Measurements from ENCODE around the gene PLD3. TPM values are rescaled to one million over a fixed set of nuclear protein-coding genes. Genes with fewer than 3 reads are reported as not detected.

Gene PLD3
- total RNA-seq, 4 donors from 2014 or later = 237 to 302 (median 266) TPM

GRCh38 chr19:40304306-40304705 is 44.2 kb upstream of the PLD3 start:
- H3K36me3 ChIP-seq = no peaks in the 10 kb centered on the region
- no peak overlapping the region for H3K27ac ChIP-seq
- no peak for TF ChIP-seq POLR2AphosphoS5 (IDR thresholded peaks at IDR 0.05)
- TF ChIP-seq, protein P1, sequence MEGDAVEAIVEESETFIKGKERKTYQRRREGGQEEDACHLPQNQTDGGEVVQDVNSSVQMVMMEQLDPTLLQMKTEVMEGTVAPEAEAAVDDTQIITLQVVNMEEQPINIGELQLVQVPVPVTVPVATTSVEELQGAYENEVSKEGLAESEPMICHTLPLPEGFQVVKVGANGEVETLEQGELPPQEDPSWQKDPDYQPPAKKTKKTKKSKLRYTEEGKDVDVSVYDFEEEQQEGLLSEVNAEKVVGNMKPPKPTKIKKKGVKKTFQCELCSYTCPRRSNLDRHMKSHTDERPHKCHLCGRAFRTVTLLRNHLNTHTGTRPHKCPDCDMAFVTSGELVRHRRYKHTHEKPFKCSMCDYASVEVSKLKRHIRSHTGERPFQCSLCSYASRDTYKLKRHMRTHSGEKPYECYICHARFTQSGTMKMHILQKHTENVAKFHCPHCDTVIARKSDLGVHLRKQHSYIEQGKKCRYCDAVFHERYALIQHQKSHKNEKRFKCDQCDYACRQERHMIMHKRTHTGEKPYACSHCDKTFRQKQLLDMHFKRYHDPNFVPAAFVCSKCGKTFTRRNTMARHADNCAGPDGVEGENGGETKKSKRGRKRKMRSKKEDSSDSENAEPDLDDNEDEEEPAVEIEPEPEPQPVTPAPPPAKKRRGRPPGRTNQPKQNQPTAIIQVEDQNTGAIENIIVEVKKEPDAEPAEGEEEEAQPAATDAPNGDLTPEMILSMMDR (IDR thresholded peaks at IDR 0.05) = no peak
- TF ChIP-seq EP300 (IDR thresholded peaks at IDR 0.05) = no peak
- no peak for TF ChIP-seq POLR2A (IDR thresholded peaks at IDR 0.05)
- 61 to 69% methylated on average over 4 of the region's 4 CpGs for WGBS, 2 donors (ENCODE audit: low coverage in 1 of 2)
- H3K4me3 ChIP-seq = no peak overlapping the region
- peaks cover 0 to 9% (median 0%) of the 10 kb centered on the region in 3 donors for H3K4me1 ChIP-seq
- H3K9me3 ChIP-seq = no peaks in the 10 kb centered on the region
- no peak for ATAC-seq
- no peaks in the 10 kb centered on the region for H3K27me3 ChIP-seq

- H3K27ac ChIP-seq = no peak overlapping the region
- TF ChIP-seq, protein P1 (IDR thresholded peaks at IDR 0.05) = peak; percentile 60 to 71 (median 68)
- no peak for TF ChIP-seq POLR2A (IDR thresholded peaks at IDR 0.05)
- WGBS, 2 donors (ENCODE audit: low coverage in 1 of 2) = 2 to 3% methylated on average over 5 of the region's 5 CpGs
- H3K4me1 ChIP-seq = peaks cover 0 to 9% (median 0%) of the 10 kb centered on the region in 3 donors
- peak; percentile 72 for ATAC-seq
- no peaks in the 10 kb centered on the region for H3K9me3 ChIP-seq
- H3K4me3 ChIP-seq = no peak overlapping the region
- H3K27me3 ChIP-seq = no peaks in the 10 kb centered on the region
- no peaks in the 10 kb centered on the region for H3K36me3 ChIP-seq
Observed at GRCh38 chr19:40305403-40305802, 43.1 kb upstream of the PLD3 start.

- no peaks in the 10 kb centered on the region for H3K36me3 ChIP-seq
Observed at GRCh38 chr19:40309666-40310065, 38.8 kb upstream of the PLD3 start.

DNA sequence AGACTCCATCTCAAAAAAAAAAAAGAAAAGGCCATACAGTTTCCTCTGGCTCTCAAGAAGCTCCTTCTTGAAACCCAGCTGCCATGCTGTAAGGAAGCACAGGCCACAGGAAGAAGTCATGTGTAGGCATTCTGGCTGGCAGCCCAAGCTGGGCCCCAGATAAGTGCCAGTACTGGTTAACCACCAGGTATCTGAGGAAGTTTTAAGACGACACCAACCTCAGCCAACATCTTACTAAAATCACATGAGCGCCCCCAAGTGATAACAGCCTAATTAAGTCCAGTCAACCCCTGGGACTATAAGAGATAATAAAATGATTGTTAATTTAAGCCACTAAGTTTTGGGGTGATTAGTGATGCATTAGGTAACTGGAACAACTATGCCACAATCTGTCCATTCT is 36.0 kb upstream of the PLD3 start:
- Histone ChIP-seq H3K27ac (no peak overlapping the region), H3K36me3 (peaks cover 0 to 11% of the 10 kb centered on the region in 2 donors), H3K27me3 (no peaks in the 10 kb centered on the region), H3K4me1 (no peaks in the 10 kb centered on the region), H3K4me3 (no peak overlapping the region), H3K9me3 (no peaks in the 10 kb centered on the region)
- TF ChIP-seq, protein P1 (IDR thresholded peaks at IDR 0.05) = no peak
- TF ChIP-seq POLR2AphosphoS5 (IDR thresholded peaks at IDR 0.05) (no peak), POLR2A (IDR thresholded peaks at IDR 0.05) (no peak), EP300 (IDR thresholded peaks at IDR 0.05) (no peak)
- ATAC-seq = no peak
- 39 to 71% methylated on average over 2 of the region's 2 CpGs for WGBS, 2 donors (ENCODE audit: low coverage in 1 of 2)

More at GRCh38 chr19:40309666-40310065, 38.8 kb upstream of the PLD3 start:
- Histone ChIP-seq H3K27ac (no peak overlapping the region), H3K9me3 (no peaks in the 10 kb centered on the region), H3K4me1 (peaks cover 0 to 9% (median 0%) of the 10 kb centered on the region in 3 donors), H3K4me3 (no peak overlapping the region), H3K27me3 (no peaks in the 10 kb centered on the region)
- 89 to 100% methylated on average over 1 of the region's 1 CpG for WGBS, 2 donors (ENCODE audit: low coverage in 1 of 2)
- no peak for ATAC-seq
- TF ChIP-seq POLR2AphosphoS5 (IDR thresholded peaks at IDR 0.05) (no peak), POLR2A (IDR thresholded peaks at IDR 0.05) (no peak), EP300 (IDR thresholded peaks at IDR 0.05) (no peak)
- TF ChIP-seq, protein P1 (IDR thresholded peaks at IDR 0.05) = no peak

DNA sequence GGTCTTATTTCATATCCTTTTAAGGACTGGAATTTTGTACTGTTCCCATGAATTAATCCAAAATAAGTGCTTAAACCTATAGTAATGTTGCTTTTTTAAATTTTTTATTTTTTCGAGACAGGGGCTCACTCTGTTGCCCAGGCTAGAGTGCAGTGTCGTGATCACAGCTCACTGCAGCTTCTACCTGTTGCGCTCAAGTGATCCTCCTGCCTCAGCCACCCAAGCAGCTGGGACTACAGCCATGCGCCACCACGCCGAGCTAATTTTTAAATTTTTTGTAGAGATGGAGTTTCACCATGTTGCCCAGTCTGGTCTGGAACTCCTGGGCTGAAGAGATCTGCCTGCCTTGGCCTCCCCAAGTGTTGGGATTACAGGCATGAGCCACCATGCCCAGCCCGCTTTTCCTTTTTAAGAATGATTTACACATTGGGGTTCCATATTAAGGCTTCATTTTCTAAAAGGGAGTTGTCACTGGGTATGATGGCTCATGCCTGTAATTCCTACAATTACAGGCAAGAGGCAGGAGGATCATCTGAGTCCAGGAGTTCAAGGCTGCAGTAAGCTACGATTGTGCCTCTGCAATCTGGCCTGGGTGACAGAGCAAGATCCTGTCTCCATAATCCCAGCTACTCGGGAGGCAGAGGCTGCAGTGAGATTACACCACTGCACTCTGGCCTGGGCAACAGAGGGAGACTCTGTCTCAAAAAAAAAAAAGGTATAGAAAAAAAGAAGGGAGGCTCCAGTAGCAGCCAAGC is 35.1 kb upstream of the PLD3 start:
- TF ChIP-seq POLR2A (IDR thresholded peaks at IDR 0.05) (no peak), EP300 (IDR thresholded peaks at IDR 0.05) (no peak), POLR2AphosphoS5 (IDR thresholded peaks at IDR 0.05) (no peak)
- TF ChIP-seq, protein P1 (IDR thresholded peaks at IDR 0.05) = no peak
- Histone ChIP-seq H3K27me3 (no peaks in the 10 kb centered on the region), H3K27ac (no peak overlapping the region), H3K4me1 (no peaks in the 10 kb centered on the region), H3K4me3 (no peak overlapping the region), H3K9me3 (no peaks in the 10 kb centered on the region), H3K36me3 (peaks cover 0 to 18% of the 10 kb centered on the region in 2 donors)
- no peak for ATAC-seq
- 89 to 100% methylated on average over 4 to 8 of the region's 9 CpGs for WGBS, 2 donors (ENCODE audit: low coverage in 1 of 2)
